CD4-positive, alpha-beta T cell treated with Interferon alpha-2 for 1 hour (primary cell): ENCODE results near the gene FCGR3A.
"Not testable (repeated sequence)": the region's sequence is repeated elsewhere in the genome, so short reads cannot be mapped to it uniquely, and the experiment has no call there.

Experiments
- DNase-seq, 2 donors: peaks; one replicate each; pipeline ENCODE4 v3.0.0-alpha.2; 2020 to 2022

Gene FCGR3A

GRCh38 chr1:161529463-161530104 is 20.0 kb downstream of the FCGR3A start:
- DNase-seq, result peak in 1 of 2 donors; percentile 33

GRCh38 chr1:161528550-161528949 is 21.1 kb downstream of the FCGR3A start:
- DNase-seq, result not testable (repeated sequence)

DNA sequence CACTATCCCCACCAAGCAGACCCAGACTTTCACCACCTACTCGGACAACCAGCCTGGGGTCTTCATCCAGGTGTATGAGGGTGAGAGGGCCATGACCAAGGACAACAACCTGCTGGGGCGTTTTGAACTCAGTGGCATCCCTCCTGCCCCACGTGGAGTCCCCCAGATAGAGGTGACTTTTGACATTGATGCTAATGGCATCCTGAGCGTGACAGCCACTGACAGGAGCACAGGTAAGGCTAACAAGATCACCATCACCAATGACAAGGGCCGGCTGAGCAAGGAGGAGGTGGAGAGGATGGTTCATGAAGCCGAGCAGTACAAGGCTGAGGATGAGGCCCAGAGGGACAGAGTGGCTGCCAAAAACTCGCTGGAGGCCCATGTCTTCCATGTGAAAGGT is 23.7 kb downstream of the FCGR3A start:
- DNase-seq, result not testable (repeated sequence)

DNA sequence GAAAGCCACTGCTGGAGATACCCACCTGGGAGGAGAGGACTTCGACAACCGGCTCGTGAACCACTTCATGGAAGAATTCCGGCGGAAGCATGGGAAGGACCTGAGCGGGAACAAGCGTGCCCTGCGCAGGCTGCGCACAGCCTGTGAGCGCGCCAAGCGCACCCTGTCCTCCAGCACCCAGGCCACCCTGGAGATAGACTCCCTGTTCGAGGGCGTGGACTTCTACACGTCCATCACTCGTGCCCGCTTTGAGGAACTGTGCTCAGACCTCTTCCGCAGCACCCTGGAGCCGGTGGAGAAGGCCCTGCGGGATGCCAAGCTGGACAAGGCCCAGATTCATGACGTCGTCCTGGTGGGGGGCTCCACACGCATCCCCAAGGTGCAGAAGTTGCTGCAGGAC is 24.3 kb downstream of the FCGR3A start:
- peak in 1 of 2 donors; percentile 19 for DNase-seq

GRCh38 chr1:161524742-161525291 is 24.8 kb downstream of the FCGR3A start:
- not testable (repeated sequence) for DNase-seq

DNA sequence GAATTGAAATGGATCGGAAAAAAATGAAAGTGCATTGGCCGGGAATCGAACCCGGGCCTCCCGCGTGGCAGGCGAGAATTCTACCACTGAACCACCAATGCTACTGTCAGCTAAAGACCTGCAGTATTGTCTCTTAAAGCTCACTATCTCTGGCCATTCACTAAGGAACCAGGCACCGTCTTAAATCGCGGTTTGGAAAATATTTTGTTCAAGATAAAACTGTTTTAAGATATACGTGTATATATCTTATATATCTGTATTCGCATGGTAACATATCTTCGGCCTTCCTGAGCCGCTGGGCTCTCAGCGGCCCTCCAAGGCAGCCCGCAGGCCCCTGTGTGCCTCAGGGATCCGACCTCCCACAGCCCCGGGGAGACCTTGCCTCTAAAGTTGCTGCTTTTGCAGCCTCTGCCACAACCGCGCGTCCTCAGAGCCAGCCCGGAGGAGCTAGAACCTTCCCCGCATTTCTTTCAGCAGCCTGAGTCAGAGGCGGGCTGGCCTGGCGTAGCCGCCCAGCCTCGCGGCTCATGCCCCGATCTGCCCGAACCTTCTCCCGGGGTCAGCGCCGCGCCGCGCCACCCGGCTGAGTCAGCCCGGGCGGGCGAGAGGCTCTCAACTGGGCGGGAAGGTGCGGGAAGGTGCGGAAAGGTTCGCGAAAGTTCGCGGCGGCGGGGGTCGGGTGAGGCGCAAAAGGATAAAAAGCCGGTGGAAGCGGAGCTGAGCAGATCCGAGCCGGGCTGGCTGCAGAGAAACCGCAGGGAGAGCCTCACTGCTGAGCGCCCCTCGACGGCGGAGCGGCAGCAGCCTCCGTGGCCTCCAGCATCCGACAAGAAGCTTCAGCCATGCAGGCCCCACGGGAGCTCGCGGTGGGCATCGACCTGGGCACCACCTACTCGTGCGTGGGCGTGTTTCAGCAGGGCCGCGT is 25.5 kb downstream of the FCGR3A start, which contains the start of gene HSPA6:
Gene HSPA6, plus strand, starts transcription at position 724 of the 925 bp plus-strand sequence. Its CDS starts 119 bp downstream, at position 843.
- peak; percentile 79 to 91 for DNase-seq

GRCh38 chr1:161523041-161523816 is 26.4 kb downstream of the FCGR3A start:
- DNase-seq, result not testable (repeated sequence)

- not testable (repeated sequence) for DNase-seq
Observed at GRCh38 chr1:161513953-161514352, 35.7 kb downstream of the FCGR3A start.

GRCh38 chr1:161513448-161513780 is 36.2 kb downstream of the FCGR3A start:
- DNase-seq, result not testable (repeated sequence)

GRCh38 chr1:161512636-161513447 is 36.8 kb downstream of the FCGR3A start:
- DNase-seq, result not testable (repeated sequence)

- no peak for DNase-seq
Observed at GRCh38 chr1:161511756-161512060, 37.9 kb downstream of the FCGR3A start.

- no peak for DNase-seq
Observed at GRCh38 chr1:161511018-161511755, 38.4 kb downstream of the FCGR3A start.

DNA sequence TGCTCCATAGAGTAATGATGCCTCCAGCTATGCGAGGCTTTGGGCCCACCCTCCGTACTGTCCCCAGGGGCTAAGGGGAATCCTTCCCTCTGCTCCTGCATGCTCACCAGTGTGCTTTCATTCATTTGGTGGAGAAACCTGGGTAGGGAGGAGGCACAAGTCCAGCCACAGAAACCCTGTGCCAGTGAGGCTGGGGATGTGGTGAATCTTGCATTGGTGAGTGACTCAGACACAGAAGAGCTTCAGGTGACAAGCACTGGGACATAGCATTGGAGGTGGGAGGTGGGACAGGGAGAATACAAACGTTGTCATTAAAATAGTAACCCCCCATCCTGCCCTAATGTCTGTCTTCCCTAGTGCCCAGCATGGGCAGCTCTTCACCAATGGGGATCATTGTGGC is 39.1 kb downstream of the FCGR3A start:
- DNase-seq, result no peak

GRCh38 chr1:161506336-161507223 is 43.0 kb downstream of the FCGR3A start:
- DNase-seq, result peak in 1 of 2 donors; percentile 61

DNA sequence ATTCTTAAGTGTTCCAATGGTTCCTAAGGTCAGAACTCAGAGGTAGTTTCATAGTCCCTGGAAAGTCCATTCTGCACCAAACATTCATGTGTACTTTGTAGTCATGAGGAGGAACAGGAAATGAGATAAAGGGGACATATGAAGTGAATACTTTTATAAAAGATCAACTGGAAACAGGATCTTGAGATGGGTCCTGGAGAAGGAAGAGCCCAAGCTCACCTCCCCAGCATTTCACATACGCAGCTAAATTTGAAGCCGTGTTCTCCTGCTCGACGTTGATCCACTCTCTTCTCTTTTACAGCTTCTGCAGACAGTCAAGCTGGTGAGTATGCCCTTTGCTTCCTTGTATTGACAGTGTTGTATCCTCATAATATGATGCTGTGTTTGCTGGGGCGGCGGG is 43.9 kb downstream of the FCGR3A start:
- DNase-seq, result no peak

DNA sequence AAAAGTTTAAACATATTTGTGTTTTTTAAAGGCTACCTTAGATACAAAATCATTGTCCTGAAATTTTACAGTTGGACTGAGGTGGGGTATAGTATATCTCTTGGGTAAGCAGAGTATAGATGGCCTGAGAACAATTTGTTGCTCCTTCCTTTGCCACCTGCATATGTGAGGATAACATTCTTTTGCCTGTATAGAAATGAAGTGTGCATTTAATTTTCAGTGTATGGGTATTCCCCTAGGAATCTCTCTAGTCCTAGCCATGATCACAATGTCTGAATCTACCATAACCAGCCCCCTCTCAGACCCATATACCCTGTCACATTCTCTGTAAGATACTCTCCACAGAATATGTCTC is 46.2 kb downstream of the FCGR3A start:
- no peak for DNase-seq

GRCh38 chr1:161502641-161503393 is 46.8 kb downstream of the FCGR3A start:
- DNase-seq, result no peak

DNA sequence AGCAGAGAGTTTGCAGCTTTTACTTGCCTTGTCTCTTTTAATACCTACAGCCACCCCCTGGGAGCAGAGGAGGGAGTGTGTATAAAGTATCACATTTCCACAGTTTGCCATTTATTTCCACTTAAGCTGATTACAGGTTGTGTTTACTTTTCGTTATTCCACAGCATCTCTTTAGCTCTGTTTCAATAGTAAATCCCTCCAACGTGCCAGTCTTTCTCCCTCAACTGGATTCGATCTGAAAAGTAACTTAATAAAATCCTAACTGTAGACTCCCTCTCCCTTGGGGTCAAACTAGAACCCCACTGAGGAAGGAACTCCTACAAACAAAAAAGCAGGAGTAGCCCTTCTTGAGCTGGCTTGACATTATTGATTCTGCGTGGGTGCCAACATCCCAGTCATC is 47.4 kb downstream of the FCGR3A start:
- DNase-seq, result no peak

- no peak for DNase-seq
Observed at GRCh38 chr1:161501234-161501633, 48.4 kb downstream of the FCGR3A start.
